Stimulated activated CD4-positive, alpha-beta T cell treated with anti-CD3 and anti-CD28 coated beads, Interleukin-1b, Interleukin-23, amount 100 ng/mL, for 48 hours (primary cell): ENCODE results near the gene DHX29.

Experiments
- DNase-seq: peaks from one replicate; pipeline ENCODE4 v3.0.0-alpha.2; 2020

The DHX29 gene

DNA sequence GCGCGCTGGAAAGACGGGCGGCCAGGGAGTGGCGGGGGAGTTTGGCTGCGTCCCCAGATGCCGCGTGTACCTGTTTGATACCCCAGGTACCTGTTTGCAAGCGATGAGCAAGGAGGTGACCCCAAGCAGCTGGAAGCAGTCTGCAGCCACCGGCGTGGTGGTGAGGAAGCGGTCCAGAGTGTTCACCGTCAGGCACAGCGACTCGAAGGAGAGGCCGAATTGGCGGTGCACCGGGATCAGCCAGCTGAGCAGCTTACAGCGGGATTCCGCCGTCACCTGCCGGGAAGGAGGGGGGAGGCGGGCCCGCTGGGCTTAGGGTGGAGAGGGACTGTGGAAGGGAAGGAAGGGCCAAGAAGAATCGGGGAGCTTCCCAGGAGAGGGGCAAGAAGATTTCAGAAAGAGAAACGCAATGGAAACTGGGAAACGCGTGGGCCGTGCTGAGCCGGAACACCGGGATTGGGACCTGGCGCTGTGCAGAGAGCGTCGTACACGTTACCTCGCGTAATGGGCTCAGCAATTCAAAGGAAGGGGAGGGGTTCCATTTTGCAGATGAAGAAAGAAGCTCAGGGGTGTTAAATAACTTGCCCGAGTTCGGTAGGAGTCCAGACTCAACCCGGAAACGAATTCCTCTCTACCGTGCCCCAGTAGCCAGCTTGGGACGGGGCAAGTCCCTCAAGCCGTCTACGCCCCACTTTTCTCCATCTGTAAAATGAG lies 75.1 kb downstream of the DHX29 start:
- no peak for DNase-seq

DNA sequence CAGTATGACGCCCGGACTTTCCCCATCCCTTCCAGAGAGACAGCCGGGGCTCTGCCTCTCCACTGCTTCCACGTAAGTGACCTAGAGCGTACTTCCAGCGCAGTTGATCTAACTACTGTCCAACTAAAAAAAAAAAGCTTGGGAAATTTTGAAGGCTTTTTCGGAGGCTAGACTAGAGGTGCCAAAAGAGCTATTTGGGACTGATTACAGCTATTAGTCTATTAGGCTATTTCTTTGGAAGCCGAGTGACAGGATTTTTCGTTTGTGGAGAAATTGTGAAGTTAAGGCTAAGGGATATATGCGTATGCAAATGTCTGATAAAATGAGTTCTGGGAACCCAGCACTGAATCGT lies 75.6 kb downstream of the DHX29 start:
- no peak for DNase-seq

DNA sequence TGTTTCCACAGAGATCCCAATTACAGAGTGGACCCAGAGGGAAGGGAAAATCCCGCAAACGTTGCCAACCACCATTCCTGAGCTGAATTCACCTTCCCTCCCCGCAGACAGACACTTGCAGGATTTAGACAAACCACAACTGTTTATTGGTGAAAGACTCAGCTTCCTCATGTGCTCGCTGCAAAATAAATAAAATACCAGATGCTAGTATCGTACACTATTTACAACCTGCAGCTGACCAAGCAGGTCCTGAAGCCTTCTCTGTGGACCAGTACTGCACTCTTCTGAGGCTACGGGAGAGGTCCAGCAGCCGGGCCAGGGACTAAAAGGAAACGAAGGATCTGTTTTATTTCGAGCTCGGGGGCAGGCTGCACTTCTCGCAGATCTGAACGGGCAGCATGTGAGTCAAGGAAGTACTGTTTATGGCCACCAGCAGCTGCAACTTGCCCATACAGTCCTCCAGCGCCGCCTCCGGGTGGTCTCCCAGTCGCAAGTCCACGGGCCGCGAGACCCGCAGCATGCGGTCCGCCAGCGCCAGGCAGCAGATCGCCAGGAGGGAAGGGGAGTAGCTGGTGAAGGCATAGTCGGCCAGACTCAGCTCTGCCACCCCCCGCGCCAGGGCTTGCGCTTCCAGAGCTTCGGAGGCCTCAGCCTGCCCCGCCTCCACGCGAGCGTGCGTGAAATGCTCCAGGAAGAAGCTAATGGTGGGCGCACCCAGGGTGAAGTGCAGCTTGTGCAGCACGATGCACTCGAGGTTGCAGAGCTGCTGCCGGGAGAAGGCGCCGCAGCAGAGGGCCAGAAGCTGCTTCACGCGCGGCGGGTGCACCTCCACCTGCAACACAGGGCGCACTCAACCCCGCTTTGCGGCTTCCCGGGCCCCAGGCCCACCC lies 76.2 kb downstream of the DHX29 start:
- DNase-seq, result no peak

DNA sequence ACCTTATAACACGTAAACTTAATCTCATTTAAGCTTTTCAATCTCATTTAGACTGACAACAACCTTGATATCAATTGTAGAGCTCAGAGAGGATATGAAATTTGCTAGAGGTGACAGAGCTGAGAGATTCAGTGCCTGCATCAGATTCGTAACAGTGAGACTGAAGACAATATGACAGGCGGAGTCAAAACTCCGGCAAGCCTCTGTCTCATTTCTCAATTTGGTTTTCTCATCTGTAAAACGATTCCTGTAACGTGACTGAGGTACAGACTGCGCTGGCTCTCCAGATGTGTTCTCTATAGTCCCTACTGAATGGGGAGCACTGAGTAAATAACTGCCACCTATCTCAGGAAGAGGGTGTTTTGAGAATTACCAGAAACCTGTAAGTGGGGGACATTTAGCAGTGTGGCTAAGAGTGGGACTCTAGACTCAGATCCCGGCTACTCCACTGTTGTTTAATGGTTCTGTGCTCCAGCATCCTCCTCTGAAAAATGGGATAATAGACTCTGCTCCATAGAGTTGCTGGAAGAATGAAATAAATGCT lies 77.3 kb downstream of the DHX29 start:
- no peak for DNase-seq

DNA sequence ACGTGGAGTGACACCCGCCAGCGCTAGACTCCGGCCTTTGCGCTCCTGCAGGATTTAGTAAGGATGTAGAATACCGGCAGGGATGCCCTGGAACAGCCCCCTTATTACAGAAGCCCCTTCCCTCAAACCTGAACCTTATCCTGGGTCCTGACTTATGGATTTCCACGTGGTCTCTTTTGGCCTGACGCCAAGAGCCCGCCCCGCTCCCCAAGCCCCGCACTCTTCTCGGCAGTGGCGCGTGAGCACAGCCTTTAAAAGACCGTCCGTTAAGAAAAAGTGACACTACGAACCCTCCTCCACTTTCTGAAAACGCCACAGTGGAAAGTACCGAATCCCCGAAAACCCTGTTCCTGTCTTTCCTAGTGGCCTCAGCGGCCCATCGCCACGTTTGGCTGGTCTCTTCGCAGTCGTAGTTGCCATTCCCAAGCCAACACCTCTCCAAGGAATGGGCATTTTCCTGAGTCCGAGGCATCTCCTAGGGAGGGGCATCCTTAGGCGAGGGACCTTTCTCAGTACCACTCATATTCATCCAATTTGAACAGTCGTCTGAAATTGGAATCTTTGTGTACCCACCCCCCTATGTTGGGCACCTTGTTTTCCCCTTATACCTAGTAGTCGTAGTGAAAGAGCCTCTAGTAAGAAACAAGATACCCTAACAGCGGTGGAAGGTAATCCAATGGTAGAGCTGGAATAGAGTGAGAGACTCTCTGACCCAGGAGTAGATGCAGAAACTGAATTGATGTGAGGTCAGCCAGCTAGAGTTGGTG lies 79.6 kb downstream of the DHX29 start:
- DNase-seq, result no peak

DNA sequence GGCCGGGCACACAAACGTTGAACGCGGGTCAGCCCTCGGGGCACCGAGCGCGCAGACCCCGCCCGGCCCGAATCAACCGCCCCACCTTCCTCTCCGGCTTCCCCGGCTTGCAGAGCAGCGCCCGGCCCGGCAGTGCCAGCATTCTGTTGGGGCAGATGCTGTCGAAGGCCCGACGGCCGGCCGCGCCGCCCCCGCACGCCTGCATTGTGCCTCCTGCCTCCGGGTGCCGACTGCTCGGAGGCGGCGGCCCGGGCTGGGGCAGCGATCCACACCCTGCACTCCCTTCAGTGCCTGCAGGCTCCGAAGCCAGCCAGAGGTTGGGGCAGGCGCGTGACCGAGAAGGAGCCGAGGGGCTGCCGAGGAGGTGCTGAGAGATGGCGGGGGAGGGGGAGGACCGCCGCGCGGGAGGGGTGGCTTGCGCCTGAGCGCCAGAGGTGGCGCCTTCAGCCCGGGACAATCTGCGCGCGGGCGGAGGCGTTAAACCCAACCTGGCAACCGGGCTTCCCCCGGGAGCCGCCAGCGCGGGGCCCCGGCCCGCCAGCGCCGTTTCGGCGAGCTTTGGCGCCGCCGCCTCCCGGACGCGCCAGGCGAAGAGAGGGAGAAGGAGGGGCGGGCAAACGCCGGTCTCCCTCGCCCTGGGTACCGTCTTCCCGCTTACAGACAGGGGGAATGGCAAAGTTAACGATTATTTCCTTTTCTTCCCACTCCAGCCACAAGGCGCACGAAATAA lies 80.4 kb downstream of the DHX29 start, which contains the start of gene MCIDAS:
MCIDAS (minus strand) TSS at position 382 of the 730 bp plus-strand sequence; CDS start at position 205, 177 bp downstream.
- DNase-seq, result peak; percentile 58

DNA sequence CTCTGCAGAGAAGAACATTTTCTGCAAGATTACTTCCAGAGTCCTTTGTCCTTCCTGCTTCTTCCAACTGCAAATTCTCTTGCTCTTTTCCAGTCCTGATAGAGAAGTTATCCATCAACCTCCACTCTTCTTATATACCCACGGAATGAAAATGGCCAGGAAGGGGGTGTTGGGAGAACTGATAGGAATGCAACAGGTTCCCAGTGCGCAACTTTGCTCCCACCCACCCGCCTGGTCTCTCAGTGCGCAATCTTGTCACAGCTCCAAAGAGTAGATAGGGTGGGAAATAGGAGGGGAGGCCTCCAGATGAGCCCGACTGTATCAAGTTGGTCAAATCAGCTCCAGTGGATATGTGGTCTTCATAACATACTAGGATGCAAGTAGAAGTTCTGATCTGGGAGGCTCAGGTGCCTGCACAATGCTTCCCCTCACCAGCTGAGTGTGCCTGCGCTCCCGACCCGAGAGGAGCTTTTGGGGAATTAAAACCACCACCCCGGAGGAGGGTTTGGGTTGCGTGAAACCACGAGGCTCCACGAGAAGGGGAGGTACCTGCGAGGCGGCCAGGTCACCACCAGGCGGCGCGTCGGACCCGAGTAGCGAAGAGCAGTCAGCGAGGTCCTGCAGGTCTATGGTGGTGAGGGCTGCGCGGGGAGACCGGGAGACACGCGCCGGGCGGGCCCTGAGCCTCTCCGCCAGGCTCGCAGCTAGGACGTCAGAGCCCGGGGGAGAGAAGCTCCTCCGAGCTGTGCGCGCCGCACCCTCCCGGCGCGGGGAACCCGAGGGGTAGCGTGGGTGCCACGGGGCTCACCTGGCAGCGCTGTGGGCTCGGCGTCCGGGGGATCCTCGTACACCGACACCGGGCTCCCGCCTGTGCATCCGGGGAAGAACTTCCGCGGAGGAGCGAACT lies 81.2 kb downstream of the DHX29 start:
- peak; percentile 75 for DNase-seq

DNA sequence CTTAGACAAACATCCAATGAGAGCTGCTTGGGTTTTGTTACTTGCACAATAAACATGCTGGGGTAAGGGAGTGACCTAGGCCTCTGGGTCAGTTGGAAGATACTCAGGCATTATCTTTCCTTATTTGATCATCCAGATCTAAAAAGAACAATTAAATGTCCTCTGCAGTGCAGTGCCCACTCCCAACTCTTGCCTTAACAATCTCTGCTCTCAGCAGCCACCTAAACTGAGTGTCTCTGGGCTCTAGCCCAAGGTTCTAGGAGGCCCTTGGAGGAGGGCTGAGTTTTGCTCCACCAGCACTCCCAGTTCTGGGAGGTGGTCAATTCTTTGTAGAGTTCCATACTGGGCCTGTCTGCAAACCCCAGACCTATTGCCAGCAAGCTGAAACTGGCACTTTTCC lies 82.1 kb downstream of the DHX29 start:
- DNase-seq, result no peak

DNA sequence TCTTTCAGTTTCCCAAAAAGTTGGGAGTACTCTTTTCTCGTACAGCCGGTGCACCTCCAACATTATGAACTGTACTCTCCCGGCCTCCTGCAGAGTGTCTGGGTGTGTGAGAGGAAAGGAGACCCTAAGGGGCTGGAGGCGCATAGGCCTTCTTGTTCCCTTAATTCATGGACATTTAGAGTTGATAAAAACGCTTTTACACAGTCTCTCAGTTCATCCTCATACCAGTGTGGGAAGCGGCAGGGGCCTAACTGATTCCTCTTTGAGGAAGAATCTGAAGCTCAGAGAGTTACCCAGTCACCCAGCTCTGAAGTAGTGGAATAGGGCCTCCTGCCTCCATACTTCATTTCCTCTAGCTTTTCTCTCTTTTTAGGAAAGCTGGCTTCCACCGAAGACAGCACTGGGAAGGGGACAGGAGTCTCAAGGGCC lies 83.7 kb downstream of the DHX29 start:
- no peak for DNase-seq

DNA sequence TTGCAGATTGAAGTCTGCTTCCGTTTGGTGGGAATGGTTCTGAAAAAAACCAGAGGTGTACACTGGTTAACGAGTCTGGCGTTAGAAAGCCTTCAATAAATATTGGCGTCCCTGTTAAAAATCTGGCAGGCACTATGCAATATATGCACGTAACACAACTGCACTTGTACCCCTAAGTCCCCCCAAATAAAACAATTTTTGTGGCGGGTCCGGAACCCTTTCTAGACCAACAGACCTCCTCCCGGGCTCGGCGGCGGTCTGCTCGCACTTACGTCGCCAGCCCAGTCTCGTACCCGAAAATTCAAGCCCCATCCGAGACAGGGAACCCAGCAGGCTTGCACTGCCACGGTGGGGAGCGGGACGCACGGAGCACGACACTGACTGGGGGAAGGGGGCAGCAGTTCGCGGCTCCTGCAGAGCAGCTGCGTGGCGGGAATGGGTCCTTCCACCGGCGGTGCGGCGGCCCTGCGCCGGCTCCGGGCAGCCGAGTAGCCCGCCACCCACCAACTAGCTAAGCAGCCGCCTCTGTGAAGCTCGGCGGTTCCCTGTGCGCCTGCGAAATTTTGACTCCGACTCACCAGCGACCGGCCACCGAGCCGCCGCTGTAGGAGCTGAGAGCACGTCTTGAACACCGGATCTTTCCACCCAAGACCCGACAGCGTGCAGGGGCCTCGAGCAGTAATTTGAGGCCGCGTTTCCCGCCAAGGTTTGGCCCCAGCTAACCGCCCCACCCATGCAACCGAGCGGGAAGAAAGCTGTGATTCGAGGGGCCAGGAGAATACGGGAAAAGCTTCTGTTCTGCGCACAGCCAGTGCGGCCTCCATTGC lies 84.3 kb downstream of the DHX29 start:
- DNase-seq, result no peak

DNA sequence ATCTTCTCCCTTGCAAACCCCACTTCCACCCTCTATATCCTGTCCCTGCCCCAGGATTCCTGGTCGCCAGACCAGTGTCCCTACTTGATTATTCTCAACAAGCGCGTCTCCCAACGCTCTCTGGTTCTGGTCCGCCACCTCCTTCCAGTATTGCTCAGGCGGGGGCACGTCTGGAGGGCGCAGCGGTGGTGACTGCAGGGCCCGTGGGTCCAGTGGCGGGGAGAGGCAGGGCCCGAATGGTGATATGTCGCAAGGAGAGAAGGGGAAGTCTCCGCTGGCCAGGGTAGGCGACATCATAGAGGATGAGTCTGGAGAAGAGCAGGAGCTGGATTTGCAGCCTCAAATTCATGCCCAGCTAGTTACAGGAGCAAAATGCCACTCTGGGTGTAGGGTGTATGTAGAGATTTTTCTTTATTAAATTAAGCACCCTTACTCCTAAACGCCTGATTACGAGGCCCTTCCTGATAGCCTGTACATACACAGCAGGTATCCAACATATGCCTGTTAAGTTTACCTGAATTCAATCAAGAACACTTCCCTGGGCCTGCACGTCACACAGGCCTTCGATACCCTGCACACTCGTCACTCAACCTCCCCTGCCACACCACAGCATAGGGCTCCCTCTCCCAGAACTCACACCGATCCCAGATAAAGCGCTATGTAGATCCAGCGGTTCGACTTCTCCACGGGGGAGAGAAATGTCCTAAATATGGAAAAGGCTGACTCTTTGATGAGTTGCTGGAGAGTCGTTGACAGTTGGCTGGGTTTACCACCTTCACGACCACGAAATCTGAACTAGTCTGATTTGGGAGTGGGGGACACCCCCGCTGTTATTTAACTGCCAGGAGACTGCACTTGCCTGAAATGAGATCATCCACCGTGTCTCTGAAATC lies 85.2 kb downstream of the DHX29 start:
- DNase-seq, result no peak

DNA sequence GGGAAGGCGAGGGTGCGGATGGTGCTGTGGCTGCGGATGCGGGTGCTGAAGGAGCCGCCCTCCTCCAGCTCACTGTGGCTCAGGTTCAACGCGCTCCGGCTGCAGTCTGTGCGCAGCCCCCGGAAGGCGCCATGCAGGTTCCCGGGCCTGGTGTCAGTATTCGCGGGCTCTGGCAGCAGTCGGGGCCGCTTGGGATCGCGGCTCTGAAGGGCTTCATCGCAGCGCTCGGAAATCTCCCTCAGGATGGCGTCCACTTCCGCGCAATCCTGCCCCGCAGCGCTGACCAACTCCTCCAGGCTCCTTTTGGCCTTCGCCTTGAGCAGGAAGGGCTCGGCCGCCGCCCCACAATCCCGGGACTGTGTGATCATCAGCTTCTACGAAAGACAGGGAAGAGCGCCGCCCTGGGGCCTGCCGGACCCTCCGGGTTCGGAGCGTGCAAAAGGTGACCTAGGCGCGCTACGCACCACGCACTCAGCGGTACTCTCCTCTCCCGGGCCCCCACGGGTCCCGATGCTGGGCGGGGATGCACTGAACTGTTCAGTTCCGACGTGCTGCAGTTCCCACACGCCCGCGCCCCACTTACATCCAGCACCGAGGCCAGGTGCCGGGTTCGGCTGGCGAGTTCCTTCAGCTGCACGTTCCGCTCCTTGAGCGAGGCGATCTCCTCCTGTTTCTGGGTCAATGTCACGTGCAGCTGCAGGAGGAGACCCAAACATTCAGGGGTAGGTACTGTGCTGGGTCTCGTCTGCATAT lies 86.9 kb downstream of the DHX29 start:
- no peak for DNase-seq

DNA sequence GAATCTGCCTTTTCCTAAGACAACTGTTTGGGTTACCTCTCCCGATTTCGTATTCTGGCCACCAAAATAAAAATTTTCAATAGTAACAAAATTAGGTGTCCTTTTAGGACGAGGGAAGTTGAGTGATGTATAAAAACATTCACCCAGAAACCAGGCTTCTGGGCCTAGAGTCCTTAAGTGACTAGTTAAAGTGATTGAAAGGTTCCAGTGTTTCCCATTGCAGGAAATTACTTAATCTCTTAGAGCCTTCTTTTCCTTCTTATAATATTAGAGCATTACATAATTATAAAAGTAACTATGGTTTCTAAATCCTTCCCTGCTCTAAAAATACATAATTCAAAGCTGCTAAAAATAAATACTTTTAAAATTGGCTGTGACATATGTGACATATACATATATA lies 87.7 kb downstream of the DHX29 start:
- no peak for DNase-seq

DNA sequence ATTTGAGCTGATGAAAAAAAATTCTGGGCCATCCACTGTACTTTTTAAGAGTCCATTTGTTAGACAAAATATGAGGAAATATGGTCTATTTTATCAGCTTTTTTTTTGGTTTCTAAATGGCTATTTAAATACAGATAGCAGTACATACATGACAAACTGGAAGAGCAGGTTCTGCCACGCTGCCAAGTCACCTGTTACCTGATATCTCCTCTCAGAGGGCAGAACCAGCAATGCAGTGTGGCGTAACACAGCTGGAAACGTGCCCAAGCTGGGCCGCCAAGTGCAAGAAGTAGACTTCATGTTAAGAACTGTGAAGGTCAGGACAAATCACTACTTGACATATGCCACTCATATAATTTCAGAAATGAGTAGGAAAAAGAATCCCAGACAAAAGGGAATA lies 88.5 kb downstream of the DHX29 start:
- no peak for DNase-seq

DNA sequence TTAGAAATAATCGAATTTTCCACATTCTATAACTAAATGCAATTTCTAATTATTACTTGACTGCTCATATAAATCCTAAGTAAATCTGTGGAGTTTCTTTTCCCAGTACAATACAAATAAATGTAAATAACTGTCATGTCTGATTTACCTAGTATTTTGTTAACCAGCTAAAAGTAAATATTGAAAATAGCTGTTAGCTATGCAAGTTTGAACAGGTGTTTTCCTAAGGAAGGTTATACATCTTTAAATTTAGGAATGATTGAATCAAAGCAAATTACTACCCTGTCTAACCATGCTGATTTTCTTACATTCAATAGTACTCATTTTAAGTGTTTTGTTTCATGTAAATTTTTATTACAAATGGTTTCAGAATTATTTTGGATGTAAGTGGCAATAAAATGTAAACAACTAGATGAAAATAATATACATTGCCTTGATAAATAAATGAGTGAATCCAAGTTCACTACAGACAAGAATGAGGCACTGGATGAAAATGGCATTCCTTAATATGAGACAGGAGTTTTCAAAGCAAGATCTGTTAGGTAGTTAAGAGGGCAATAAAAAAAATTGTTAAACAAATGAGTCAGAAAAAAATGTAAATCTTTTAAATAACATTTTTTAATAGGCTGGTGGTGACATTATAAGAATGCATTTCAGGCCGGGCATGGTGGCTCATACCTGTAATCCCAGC lies 96.2 kb downstream of the DHX29 start:
- DNase-seq, result no peak
